Tibial nerve (tissue), 4 donors: ENCODE results near the gene USP5. TPM values are rescaled to one million over a fixed set of nuclear protein-coding genes. Genes with fewer than 3 reads are reported as not detected.

ENCODE experiments used
- DNase-seq, 2 donors: peaks; one replicate each; pipeline ENCODE4 v3.0.0-alpha.2; 2019; ENCODE audit warnings: low spot score in 2 of 2
- H3K27ac ChIP-seq, 4 donors: fragments of 200-600 bp; sonication (generic) in 3 of 4; one replicate each; pipeline ENCODE4 v1.5.1; 2017 to 2019; ENCODE audit warnings: mild to moderate bottlenecking in 1 of 4
- H3K27me3 ChIP-seq, 2 donors: fragments of 200-600 bp; sonication (generic) in 1 of 2; one replicate each; pipeline versions ENCODE4 v1.5.1 to v1.6.0; 2017 to 2019
- H3K36me3 ChIP-seq, 3 donors: fragments of 200-600 bp; sonication (generic); one replicate each; pipeline ENCODE4 v1.5.1; 2018 to 2019
- H3K4me1 ChIP-seq, 4 donors: fragments of 200-600 bp; sonication (generic) in 3 of 4; one replicate each; pipeline ENCODE4 v1.5.1; 2017 to 2019
- H3K4me3 ChIP-seq, 4 donors: fragments of 200-600 bp; sonication (generic) in 3 of 4; one replicate each; pipeline ENCODE4 v1.5.1; 2017 to 2019; ENCODE audit warnings: mild to moderate bottlenecking in 1 of 4, moderate library complexity in 1 of 4
- H3K9me3 ChIP-seq, 4 donors: fragments of 200-600 bp; sonication (generic) in 3 of 4; one replicate each; pipeline ENCODE4 v1.5.1; 2017 to 2019
- CTCF ChIP-seq, 5 experiments: fragments of 200-600 bp in 3 of 5; fragments of 450-650 bp in 2 of 5; sonication (generic) in 3 of 5; IDR thresholded peaks; one replicate each; pipeline ENCODE4 v1.5.1; 2016 to 2019; ENCODE audit warnings: antibody characterized with exemption in 5 of 5, mild to moderate bottlenecking in 3 of 5, moderate library complexity in 2 of 5
- EP300 ChIP-seq, 2 donors: sonication (generic); formaldehyde crosslinking; IDR thresholded peaks; one replicate each; pipeline ENCODE4 v1.6.1; 2017; ENCODE audit warnings: antibody characterized with exemption in 2 of 2, mild to moderate bottlenecking in 1 of 2
- POLR2A ChIP-seq, 2 donors: fragments of 450-650 bp; IDR thresholded peaks; one replicate each; pipeline ENCODE4 v1.6.1; 2017; ENCODE audit warnings: antibody characterized with exemption in 2 of 2, mild to moderate bottlenecking in 2 of 2, moderate library complexity in 2 of 2
- WGBS, 2 donors: methylation state at CpG; one replicate each; pipeline ENCODE4 v1.1.5; 2018; 5-methylcytosine and 5-hydroxymethylcytosine counted together
- total RNA-seq, 4 donors: library from RNA; depleted of rRNA; stranded (reverse); fragments of >200 nt; gene quantifications; one replicate each; pipeline ENCODE4 v1.1.0, GENCODE V29; 2016

Gene USP5
- total RNA-seq, 4 donors from 2014 or later, result 47.6 to 63.9 (median 56.8) TPM

GRCh38 chr12:6840330-6840729 is 11.6 kb upstream of the USP5 start:
- H3K36me3 ChIP-seq, result peaks cover 0 to 90% (median 0%) of the 10 kb centered on the region in 3 donors
- H3K27ac ChIP-seq, result no peak overlapping the region
- H3K27me3 ChIP-seq, result no peaks in the 10 kb centered on the region
- no peak for DNase-seq
- 46 to 72% methylated on average over 1 of the region's 1 CpG for WGBS, 2 donors
- H3K4me3 ChIP-seq, result no peak overlapping the region
- no peak for TF ChIP-seq CTCF (IDR thresholded peaks at IDR 0.05)
- TF ChIP-seq EP300 (IDR thresholded peaks at IDR 0.05), result no peak
- TF ChIP-seq POLR2A (IDR thresholded peaks at IDR 0.05), result no peak
- H3K9me3 ChIP-seq, result no peaks in the 10 kb centered on the region
- no peaks in the 10 kb centered on the region for H3K4me1 ChIP-seq

GRCh38 chr12:6840761-6841515 is 11.0 kb upstream of the USP5 start, which contains the start of gene GNB3:
TSS of gene GNB3 (plus strand) at chr12:6840925. CDS start at chr12:6841288, 363 bp downstream.
- H3K36me3 ChIP-seq, result peaks cover 0 to 96% (median 0%) of the 10 kb centered on the region in 3 donors
- DNase-seq, result no peak
- no peak within 1 kb of the TSS for H3K4me3 ChIP-seq
- 71 to 73% methylated on average over 16 to 24 of the region's 24 CpGs for WGBS, 2 donors
- H3K27ac ChIP-seq, result no peak within 1 kb of the TSS
- TF ChIP-seq CTCF (IDR thresholded peaks at IDR 0.05) (no peak), EP300 (IDR thresholded peaks at IDR 0.05) (no peak), POLR2A (IDR thresholded peaks at IDR 0.05) (no peak)
- no peaks in the 10 kb centered on the region for H3K4me1 ChIP-seq
- no peaks in the 10 kb centered on the region for H3K9me3 ChIP-seq
- H3K27me3 ChIP-seq, result no peaks in the 10 kb centered on the region

- H3K4me1 ChIP-seq, result no peaks in the 10 kb centered on the region
- peaks cover 0 to 98% (median 0%) of the 10 kb centered on the region in 3 donors for H3K36me3 ChIP-seq
- no peaks in the 10 kb centered on the region for H3K27me3 ChIP-seq
- H3K27ac ChIP-seq, result no peak overlapping the region
- no peaks in the 10 kb centered on the region for H3K9me3 ChIP-seq
- TF ChIP-seq EP300 (IDR thresholded peaks at IDR 0.05) (no peak), POLR2A (IDR thresholded peaks at IDR 0.05) (no peak), CTCF (IDR thresholded peaks at IDR 0.05) (no peak)
- H3K4me3 ChIP-seq, result no peak overlapping the region
- no peak for DNase-seq
- WGBS, 2 donors, result 86 to 90% methylated on average over 4 of the region's 4 CpGs
Measured at GRCh38 chr12:6842075-6842474, 9.9 kb upstream of the USP5 start.

GRCh38 chr12:6843118-6843902 is 8.6 kb upstream of the USP5 start:
- 58 to 78% methylated on average over 9 to 15 of the region's 16 CpGs for WGBS, 2 donors
- Histone ChIP-seq H3K4me3 (no peak overlapping the region), H3K27me3 (no peaks in the 10 kb centered on the region), H3K27ac (no peak overlapping the region), H3K9me3 (no peaks in the 10 kb centered on the region), H3K4me1 (no peaks in the 10 kb centered on the region), H3K36me3 (peaks cover 0 to 97% (median 0%) of the 10 kb centered on the region in 3 donors)
- no peak for TF ChIP-seq POLR2A (IDR thresholded peaks at IDR 0.05)
- no peak for TF ChIP-seq EP300 (IDR thresholded peaks at IDR 0.05)
- TF ChIP-seq CTCF (IDR thresholded peaks at IDR 0.05), result no peak
- no peak for DNase-seq

GRCh38 chr12:6845395-6845794 is 6.6 kb upstream of the USP5 start:
- no peak for DNase-seq
- H3K36me3 ChIP-seq, result peaks cover 0 to 87% (median 0%) of the 10 kb centered on the region in 3 donors
- no peaks in the 10 kb centered on the region for H3K4me1 ChIP-seq
- TF ChIP-seq CTCF (IDR thresholded peaks at IDR 0.05) (no peak), POLR2A (IDR thresholded peaks at IDR 0.05) (no peak), EP300 (IDR thresholded peaks at IDR 0.05) (no peak)
- no peaks in the 10 kb centered on the region for H3K9me3 ChIP-seq
- 87 to 88% methylated on average over 17 of the region's 17 CpGs for WGBS, 2 donors
- no peak overlapping the region for H3K4me3 ChIP-seq
- no peaks in the 10 kb centered on the region for H3K27me3 ChIP-seq
- no peak overlapping the region for H3K27ac ChIP-seq
